PC-9 (cell line): ENCODE measurements around the gene F12.

Experiments
- EZH2 ChIP-seq: fragments of 200-600 bp; sonication (generic); IDR thresholded peaks from 2 replicates; pipeline ENCODE4 v1.8.0; 2017; ENCODE audit warnings: antibody characterized with exemption, low read depth
- TF ChIP-seq, protein P1 (sequence below): fragments of 200-600 bp; sonication (generic); conservative IDR thresholded peaks from 2 replicates; pipeline ENCODE4 v1.6.1; 2017; ENCODE audit warnings: mixed run types, antibody characterized with exemption, mild to moderate bottlenecking, moderate library complexity

DNA sequence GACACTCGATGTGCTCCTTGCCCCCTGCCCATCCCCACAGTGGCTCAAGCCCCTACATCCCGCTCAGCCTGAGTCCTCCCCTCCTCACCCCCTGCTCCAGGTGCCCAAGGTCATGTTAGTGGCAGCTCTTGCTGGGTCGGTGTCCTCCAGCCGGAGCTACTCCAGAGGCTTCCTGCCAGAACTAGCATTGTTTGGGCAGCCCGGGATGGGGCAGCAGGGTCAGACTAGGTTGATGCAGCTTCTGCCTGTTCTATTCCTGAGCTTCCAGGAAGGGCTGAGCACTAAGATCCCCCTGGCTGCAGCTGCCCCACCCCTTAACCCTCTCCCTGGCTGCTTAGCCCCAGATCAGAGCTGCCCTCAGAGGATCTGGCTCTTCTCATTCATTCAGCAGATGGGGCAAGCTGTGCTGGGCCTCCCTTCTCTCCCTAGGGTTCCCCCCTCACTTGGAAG lies 51.0 kb downstream of the F12 start:
- TF ChIP-seq, protein P1, sequence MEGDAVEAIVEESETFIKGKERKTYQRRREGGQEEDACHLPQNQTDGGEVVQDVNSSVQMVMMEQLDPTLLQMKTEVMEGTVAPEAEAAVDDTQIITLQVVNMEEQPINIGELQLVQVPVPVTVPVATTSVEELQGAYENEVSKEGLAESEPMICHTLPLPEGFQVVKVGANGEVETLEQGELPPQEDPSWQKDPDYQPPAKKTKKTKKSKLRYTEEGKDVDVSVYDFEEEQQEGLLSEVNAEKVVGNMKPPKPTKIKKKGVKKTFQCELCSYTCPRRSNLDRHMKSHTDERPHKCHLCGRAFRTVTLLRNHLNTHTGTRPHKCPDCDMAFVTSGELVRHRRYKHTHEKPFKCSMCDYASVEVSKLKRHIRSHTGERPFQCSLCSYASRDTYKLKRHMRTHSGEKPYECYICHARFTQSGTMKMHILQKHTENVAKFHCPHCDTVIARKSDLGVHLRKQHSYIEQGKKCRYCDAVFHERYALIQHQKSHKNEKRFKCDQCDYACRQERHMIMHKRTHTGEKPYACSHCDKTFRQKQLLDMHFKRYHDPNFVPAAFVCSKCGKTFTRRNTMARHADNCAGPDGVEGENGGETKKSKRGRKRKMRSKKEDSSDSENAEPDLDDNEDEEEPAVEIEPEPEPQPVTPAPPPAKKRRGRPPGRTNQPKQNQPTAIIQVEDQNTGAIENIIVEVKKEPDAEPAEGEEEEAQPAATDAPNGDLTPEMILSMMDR, result no peak
- no peak for TF ChIP-seq EZH2
